K562 (cell line): ENCODE data around the gene MOB3C. TPM values are rescaled to one million over a fixed set of nuclear protein-coding genes. Genes with fewer than 3 reads are reported as not detected.
A peak's percentile ranks its signal among the peaks of the same experiment; 100 is the strongest.

ENCODE experiments used
- ATF6 ChIP-seq: sonication (generic); formaldehyde crosslinking; IDR thresholded peaks from 2 replicates; pipeline ENCODE4 v1.4.0; 2020; ENCODE audit warnings: mild to moderate bottlenecking, missing genetic modification reagents
- ETS1 ChIP-seq: conservative IDR thresholded peaks from 2 replicates; pipeline ENCODE4 v1.6.1; 2011; ENCODE audit warnings: low read depth, mild to moderate bottlenecking, low read length; ENCODE audit not compliant: control insufficient read depth
- FOSL1 ChIP-seq: fragments of 200-800 bp; sonication (Bioruptor generic); conservative IDR thresholded peaks from 2 replicates; pipeline ENCODE4 v1.6.1; 2016; ENCODE audit warnings: missing genetic modification characterization, missing compliant biosample characterization
- GABPB2 ChIP-seq: fragments of 250-450 bp; sonication (Bioruptor Pico); conservative IDR thresholded peaks from 2 replicates; pipeline ENCODE4 v1.5.1; 2021; ENCODE audit warnings: mild to moderate bottlenecking
- JUND ChIP-seq, 2 experiments: IDR thresholded peaks; 2 replicates in 1 of 2; 3 replicates in 1 of 2; pipeline ENCODE4 v1.6.1; 2011; ENCODE audit warnings: borderline replicate concordance in 2 of 2, low read depth in 2 of 2, low read length in 2 of 2, improper control_type of control experiment in 1 of 2, missing biosample characterization in 1 of 2, missing genetic modification characterization in 1 of 2, missing genetic modification reagents in 1 of 2
- KDM1A ChIP-seq, 2 experiments: fragments of 450-650 bp; IDR thresholded peaks; 2 replicates each; pipeline ENCODE4 v1.6.1; 2016; ENCODE audit warnings: mild to moderate bottlenecking in 2 of 2
- POLR2A ChIP-seq: fragments of 450-650 bp; conservative IDR thresholded peaks from 2 replicates; pipeline ENCODE4 v1.6.1; 2016
- SMARCE1 ChIP-seq: fragments of 450-650 bp; IDR thresholded peaks from 2 replicates; pipeline ENCODE4 v1.7.1; 2016; ENCODE audit warnings: mild to moderate bottlenecking
- ZNF121 ChIP-seq: sonication (generic); formaldehyde crosslinking; conservative IDR thresholded peaks from 2 replicates; pipeline ENCODE4 v1.8.0; 2022; ENCODE audit warnings: missing genetic modification reagents
- ZNF212 ChIP-seq: fragments of 450-650 bp; formaldehyde crosslinking; IDR thresholded peaks from 2 replicates; pipeline ENCODE4 v1.4.0; 2020; ENCODE audit warnings: mild to moderate bottlenecking
- ZNF518B ChIP-seq: fragments of 250-450 bp; sonication (Bioruptor Pico); IDR thresholded peaks from 2 replicates; pipeline ENCODE4 v1.5.0; 2021; ENCODE audit warnings: mild to moderate bottlenecking, moderate library complexity
- ZNF764 ChIP-seq: fragments of 250-450 bp; sonication (Bioruptor Pico); IDR thresholded peaks from 2 replicates; pipeline ENCODE4 v1.4.0; 2020; ENCODE audit warnings: low read depth, mild to moderate bottlenecking, moderate library complexity
- polyA plus RNA-seq, 8 experiments: library from polyadenylated mRNA; depleted of rRNA in 4 of 8; stranded (reverse) in 5 of 8; unstranded in 3 of 8; fragments of >200 nt; fragmentation: Nextera tagmentation in 2 of 8; fragmentation: Illumina TruSeq in 1 of 8; extraction: Ambion mirVana in 2 of 8; extraction: Trizol in 1 of 8; gene quantifications; 2 replicates each; pipeline versions ENCODE4 v1.2.1 to v1.2.3, GENCODE V29; 2011 to 2014; ENCODE audit warnings: inconsistent platforms in 1 of 8, missing spikeins in 1 of 8
- total RNA-seq, 7 experiments: library from RNA; depleted of rRNA in 6 of 7; stranded (reverse); fragments of >200 nt in 6 of 7; fragmentation: Illumina TruSeq in 2 of 7; extraction: Trizol in 2 of 7; gene quantifications; 2 replicates each; pipeline versions ENCODE4 v1.2.1 to v1.2.3, GENCODE V29; 2011 to 2021; ENCODE audit warnings: low replicate concordance in 1 of 7
- TF ChIP-seq, protein P1 (sequence below): fragments of 450-650 bp; IDR thresholded peaks from 2 replicates; pipeline ENCODE4 v1.6.1; 2016; ENCODE audit warnings: low read depth

The MOB3C gene
- total and polyA plus RNA-seq, 9 of the 15 experiments (the other 6 are each of a cell fraction or from before 2014, with no cell fraction given): 1.0 to 7.5 (median 3.7) TPM

GRCh38 chr1:46582972-46583371, 33.6 kb downstream of the MOB3C start (continued):
- no peak for TF ChIP-seq ATF6 (CRISPR knock-in tag)
- TF ChIP-seq JUND (IDR thresholded peaks at IDR 0.05; ENCODE audit: borderline replicate concordance, low read depth, low read length): peak; percentile 8; the same call in 1 of the 2 replicates
- TF ChIP-seq JUND (tag; IDR thresholded peaks at IDR 0.05; ENCODE audit: borderline replicate concordance, low read depth, low read length): no peak; the same call in 2 of the 3 replicates
- TF ChIP-seq, protein P1, sequence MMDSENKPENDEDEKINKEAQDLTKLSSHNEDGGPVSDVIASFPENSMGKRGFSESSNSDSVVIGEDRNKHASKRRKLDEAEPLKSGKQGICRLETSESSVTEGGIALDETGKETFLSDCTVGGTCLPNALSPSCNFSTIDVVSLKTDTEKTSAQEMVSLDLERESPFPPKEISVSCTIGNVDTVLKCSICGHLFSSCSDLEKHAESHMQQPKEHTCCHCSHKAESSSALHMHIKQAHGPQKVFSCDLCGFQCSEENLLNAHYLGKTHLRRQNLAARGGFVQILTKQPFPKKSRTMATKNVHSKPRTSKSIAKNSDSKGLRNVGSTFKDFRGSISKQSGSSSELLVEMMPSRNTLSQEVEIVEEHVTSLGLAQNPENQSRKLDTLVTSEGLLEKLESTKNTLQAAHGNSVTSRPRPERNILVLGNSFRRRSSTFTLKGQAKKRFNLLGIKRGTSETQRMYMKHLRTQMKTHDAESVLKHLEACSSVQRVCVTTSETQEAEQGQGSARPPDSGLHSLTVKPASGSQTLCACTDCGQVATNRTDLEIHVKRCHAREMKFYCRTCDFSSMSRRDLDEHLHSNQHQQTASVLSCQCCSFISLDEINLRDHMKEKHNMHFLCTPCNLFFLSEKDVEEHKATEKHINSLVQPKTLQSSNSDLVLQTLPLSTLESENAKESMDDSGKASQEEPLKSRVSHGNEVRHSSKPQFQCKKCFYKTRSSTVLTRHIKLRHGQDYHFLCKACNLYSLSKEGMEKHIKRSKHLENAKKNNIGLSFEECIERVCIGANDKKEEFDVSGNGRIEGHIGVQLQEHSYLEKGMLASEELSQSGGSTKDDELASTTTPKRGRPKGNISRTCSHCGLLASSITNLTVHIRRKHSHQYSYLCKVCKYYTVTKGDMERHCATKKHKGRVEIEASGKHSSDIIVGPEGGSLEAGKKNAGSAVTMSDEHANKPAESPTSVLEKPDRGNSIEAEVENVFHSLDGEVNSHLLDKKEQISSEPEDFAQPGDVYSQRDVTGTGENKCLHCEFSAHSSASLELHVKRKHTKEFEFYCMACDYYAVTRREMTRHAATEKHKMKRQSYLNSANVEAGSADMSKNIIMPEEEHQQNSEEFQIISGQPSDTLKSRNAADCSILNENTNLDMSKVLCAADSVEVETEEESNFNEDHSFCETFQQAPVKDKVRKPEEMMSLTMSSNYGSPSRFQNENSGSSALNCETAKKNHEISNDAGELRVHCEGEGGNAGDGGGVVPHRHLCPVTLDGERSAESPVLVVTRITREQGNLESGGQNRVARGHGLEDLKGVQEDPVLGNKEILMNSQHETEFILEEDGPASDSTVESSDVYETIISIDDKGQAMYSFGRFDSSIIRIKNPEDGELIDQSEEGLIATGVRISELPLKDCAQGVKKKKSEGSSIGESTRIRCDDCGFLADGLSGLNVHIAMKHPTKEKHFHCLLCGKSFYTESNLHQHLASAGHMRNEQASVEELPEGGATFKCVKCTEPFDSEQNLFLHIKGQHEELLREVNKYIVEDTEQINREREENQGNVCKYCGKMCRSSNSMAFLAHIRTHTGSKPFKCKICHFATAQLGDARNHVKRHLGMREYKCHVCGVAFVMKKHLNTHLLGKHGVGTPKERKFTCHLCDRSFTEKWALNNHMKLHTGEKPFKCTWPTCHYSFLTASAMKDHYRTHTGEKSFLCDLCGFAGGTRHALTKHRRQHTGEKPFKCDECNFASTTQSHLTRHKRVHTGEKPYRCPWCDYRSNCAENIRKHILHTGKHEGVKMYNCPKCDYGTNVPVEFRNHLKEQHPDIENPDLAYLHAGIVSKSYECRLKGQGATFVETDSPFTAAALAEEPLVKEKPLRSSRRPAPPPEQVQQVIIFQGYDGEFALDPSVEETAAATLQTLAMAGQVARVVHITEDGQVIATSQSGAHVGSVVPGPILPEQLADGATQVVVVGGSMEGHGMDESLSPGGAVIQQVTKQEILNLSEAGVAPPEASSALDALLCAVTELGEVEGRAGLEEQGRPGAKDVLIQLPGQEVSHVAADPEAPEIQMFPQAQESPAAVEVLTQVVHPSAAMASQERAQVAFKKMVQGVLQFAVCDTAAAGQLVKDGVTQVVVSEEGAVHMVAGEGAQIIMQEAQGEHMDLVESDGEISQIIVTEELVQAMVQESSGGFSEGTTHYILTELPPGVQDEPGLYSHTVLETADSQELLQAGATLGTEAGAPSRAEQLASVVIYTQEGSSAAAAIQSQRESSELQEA: no peak
- TF ChIP-seq KDM1A (IDR thresholded peaks at IDR 0.05): 0 out of 4 replicates have a peak, but pooled peaks of 1 of the 2 experiments have one; percentile 18
- no peak for TF ChIP-seq ZNF764
- no peak for TF ChIP-seq ZNF212
- TF ChIP-seq ETS1: no peak
- peak; percentile 75 for TF ChIP-seq FOSL1 (tag)
- TF ChIP-seq ZNF121 (CRISPR knock-in tag): no peak
- no peak for TF ChIP-seq POLR2A
- TF ChIP-seq GABPB2 (CRISPR knock-in tag): no peak
- peak; percentile 35; the same call in 1 of the 2 replicates for TF ChIP-seq SMARCE1
- no peak for TF ChIP-seq ZNF518B (CRISPR knock-in tag)
